IMR-90 (cell line): ENCODE measurements around the gene RLN3. TPM values are rescaled to one million over a fixed set of nuclear protein-coding genes. Genes with fewer than 3 reads are reported as not detected.

Experiments
- ATAC-seq: fragments of 200-7000 bp; cut with Tn5 transposase; 2 replicates; pipeline ENCODE4 v1.9.1; 2020; ENCODE audit warnings: low read depth, mild to moderate bottlenecking, moderate library complexity
- Bru-seq: library from RNA; stranded (reverse); fragments of 400-500 nt; gene quantifications from one replicate; lab custom pipeline; 2021; lab: Mats Ljungman, UMichigan
- BruChase-seq, 2 experiments: library from RNA; stranded (reverse); fragments of 400-500 nt; gene quantifications; one replicate each; lab custom pipeline; 2021; lab: Mats Ljungman, UMichigan
- BruUV-seq: library from RNA; stranded (reverse); fragments of 400-500 nt; replicated peaks from 2 replicates; lab custom pipeline; 2021; lab: Mats Ljungman, UMichigan
- CTCF ChIA-PET: fragments of 300-600 bp; formaldehyde crosslinking; extraction: SDS; loops from one replicate; lab custom pipeline; 2021; ENCODE audit warnings: antibody characterized with exemption; lab: Yijun Ruan, JAX
- POLR2A ChIA-PET: fragments of 300-600 bp; sonication (Branson Sonifier 250); formaldehyde crosslinking; loops from one replicate; lab custom pipeline; 2022; ENCODE audit warnings: antibody characterized with exemption; ENCODE audit not compliant: unreplicated experiment; lab: Charles Lee
- DNase-seq: peaks from one replicate; pipeline ENCODE4 v3.0.0; 2013
- H2AFZ ChIP-seq: replicated peaks from 2 replicates; pipeline ENCODE3; 2013; ENCODE audit warnings: low read length, mild to moderate bottlenecking; ENCODE audit not compliant: poor library complexity
- H2AK5ac ChIP-seq: 2 replicates; pipeline ENCODE4 v1.6.1; 2013; ENCODE audit warnings: low read depth, low read length, inconsistent platforms
- H2AK9ac ChIP-seq: replicated peaks from 2 replicates; pipeline ENCODE3; 2013; ENCODE audit warnings: mild to moderate bottlenecking, low read depth, low read length, moderate library complexity; ENCODE audit not compliant: poor library complexity
- H2BK120ac ChIP-seq: 2 replicates; pipeline ENCODE4 v1.6.1; 2013; ENCODE audit warnings: low read depth, low read length, inconsistent platforms
- H2BK15ac ChIP-seq: 3 replicates; pipeline ENCODE4 v1.6.1; 2013; ENCODE audit warnings: low read depth, low read length, inconsistent platforms
- H2BK20ac ChIP-seq: 2 replicates; pipeline ENCODE4 v1.6.1; 2013; ENCODE audit warnings: low read depth, mild to moderate bottlenecking, inconsistent platforms, low read length, moderate library complexity
- H2BK5ac ChIP-seq: 2 replicates; pipeline ENCODE4 v1.6.1; 2013; ENCODE audit warnings: mild to moderate bottlenecking, low read depth, low read length, inconsistent platforms; ENCODE audit not compliant: poor library complexity, severe bottlenecking
- H3K14ac ChIP-seq: replicated peaks from 2 replicates; pipeline ENCODE4 v1.6.1; 2013; ENCODE audit warnings: low read depth, low read length, inconsistent platforms
- H3K18ac ChIP-seq: 2 replicates; pipeline ENCODE4 v1.6.1; 2013; ENCODE audit warnings: low read depth, low read length, control low read depth
- H3K23ac ChIP-seq: 2 replicates; pipeline ENCODE4 v1.6.1; 2013; ENCODE audit warnings: low read depth, low read length, inconsistent platforms
- H3K27ac ChIP-seq: 2 replicates; pipeline ENCODE4 v1.5.1; 2013; ENCODE audit warnings: mild to moderate bottlenecking, control low read depth, low read length; ENCODE audit not compliant: insufficient read depth
- H3K27me3 ChIP-seq: 2 replicates; pipeline ENCODE4 v1.6.1; 2013; ENCODE audit warnings: low read length; ENCODE audit not compliant: control insufficient read depth, insufficient read depth
- H3K36me3 ChIP-seq: 2 replicates; pipeline ENCODE4 v1.6.1; 2013; ENCODE audit warnings: low read length, mixed read lengths; ENCODE audit not compliant: control insufficient read depth, insufficient read depth
- H3K4ac ChIP-seq: 2 replicates; pipeline ENCODE4 v1.6.1; 2013; ENCODE audit warnings: low read depth, low read length, inconsistent platforms
- H3K4me1 ChIP-seq: 2 replicates; pipeline ENCODE4 v1.6.1; 2013; ENCODE audit warnings: low read length, mixed read lengths; ENCODE audit not compliant: control insufficient read depth, insufficient read depth
- H3K4me2 ChIP-seq: 2 replicates; pipeline ENCODE4 v1.6.1; 2013; ENCODE audit warnings: low read depth, mild to moderate bottlenecking, control low read depth, low read length, moderate library complexity
- H3K4me3 ChIP-seq: 2 replicates; pipeline ENCODE4 v1.5.1; 2013; ENCODE audit warnings: low read depth, mild to moderate bottlenecking, control low read depth, low read length, moderate library complexity; ENCODE audit not compliant: insufficient read depth
- H3K56ac ChIP-seq: 2 replicates; pipeline ENCODE4 v1.6.1; 2013; ENCODE audit warnings: low read length, inconsistent platforms; ENCODE audit not compliant: insufficient read depth; ENCODE audit errors: extremely low read depth
- H3K79me1 ChIP-seq, 2 experiments: 2 replicates each; pipeline ENCODE4 v1.6.1; 2013; ENCODE audit warnings: low read length in 2 of 2, inconsistent platforms in 1 of 2, low read depth in 1 of 2
- H3K9ac ChIP-seq: 2 replicates; pipeline ENCODE4 v1.6.1; 2013; ENCODE audit warnings: low read depth, low read length, control low read depth
- H3K9me1 ChIP-seq: 2 replicates; pipeline ENCODE4 v1.6.1; 2013; ENCODE audit warnings: low read length, inconsistent platforms; ENCODE audit not compliant: insufficient read depth
- H3K9me3 ChIP-seq: 2 replicates; pipeline ENCODE4 v1.6.1; 2013; ENCODE audit warnings: low read length; ENCODE audit not compliant: control insufficient read depth, insufficient read depth
- H4K20me1 ChIP-seq: 2 replicates; pipeline ENCODE4 v1.6.1; 2013; ENCODE audit warnings: low read length, inconsistent platforms; ENCODE audit not compliant: insufficient read depth
- H4K5ac ChIP-seq: 2 replicates; pipeline ENCODE4 v1.6.1; 2013; ENCODE audit warnings: mild to moderate bottlenecking, low read depth, low read length, control low read depth
- H4K8ac ChIP-seq, 2 experiments: 2 replicates each; pipeline ENCODE4 v1.6.1; 2013; ENCODE audit warnings: low read depth in 2 of 2, low read length in 2 of 2, control low read depth in 1 of 2, inconsistent platforms in 1 of 2
- H4K91ac ChIP-seq: 2 replicates; pipeline ENCODE4 v1.6.1; 2013; ENCODE audit warnings: low read depth, low read length, inconsistent platforms; ENCODE audit not compliant: insufficient read depth
- BHLHE40 ChIP-seq: fragments of 150-350 bp; IDR thresholded peaks from 2 replicates; pipeline ENCODE4 v1.6.1; 2016; ENCODE audit warnings: mild to moderate bottlenecking, low read depth, low read length
- MAZ ChIP-seq: IDR thresholded peaks from 2 replicates; pipeline ENCODE4 v1.6.1; 2012; ENCODE audit warnings: low read depth, mild to moderate bottlenecking, low read length, improper control_type of control experiment, moderate library complexity, borderline replicate concordance
- MXI1 ChIP-seq: IDR thresholded peaks from 2 replicates; pipeline ENCODE4 v1.6.1; 2012; ENCODE audit warnings: low read depth, mild to moderate bottlenecking, low read length, moderate library complexity, borderline replicate concordance
- NFE2L2 ChIP-seq: fragments of 150-350 bp; IDR thresholded peaks from 2 replicates; pipeline ENCODE4 v1.6.1; 2016; ENCODE audit warnings: low read depth, mild to moderate bottlenecking, low read length
- RAD21 ChIP-seq: IDR thresholded peaks from 2 replicates; pipeline ENCODE4 v1.6.1; 2012; ENCODE audit warnings: low read length, improper control_type of control experiment
- WGBS, 2 experiments: methylation state at CpG; one replicate each; pipeline versions ENCODE4 v1.1.5 to v1.1.7; 2013; ENCODE audit warnings: missing lambda C conversion rate in 2 of 2; ENCODE audit not compliant: insufficient read length in 1 of 2; ENCODE audit errors: extremely low coverage in 2 of 2; 5-methylcytosine and 5-hydroxymethylcytosine counted together
- dilution Hi-C: fragments of 300-500 bp; cut with HindIII; formaldehyde crosslinking; loops from one replicate; pipeline ENCODE4 v1.14.3; 2018; ENCODE audit warnings: low sequenced_read_pairs; ENCODE audit not compliant: unreplicated experiment
- in situ Hi-C: fragments of 300-500 bp; cut with MboI; formaldehyde crosslinking; loops from 3 replicates; pipeline ENCODE4 v1.14.3; 2019; ENCODE audit warnings: low sequenced_read_pairs, inconsistent platforms, mixed read lengths
- intact Hi-C: fragments of 100-400 bp; cut with micrococcal nuclease; formaldehyde crosslinking; loops from 2 replicates; pipeline ENCODE4 v1.10.0; 2022
- long read RNA-seq: library from polyadenylated mRNA; unstranded; transcript quantifications from one replicate; pipeline ENCODE4 v2.0.0, GENCODE V29; 2021; ENCODE audit not compliant: unreplicated experiment
- polyA plus RNA-seq, 3 experiments: library from polyadenylated mRNA; depleted of rRNA; stranded (reverse); fragments of >200 nt; gene quantifications; 2 replicates each; pipeline ENCODE4 v1.2.3, GENCODE V29; 2012; ENCODE audit warnings: low replicate concordance in 1 of 3
- total RNA-seq: library from RNA; depleted of rRNA; stranded (reverse); fragments of >200 nt; gene quantifications from 2 replicates; pipeline ENCODE4 v1.2.3, GENCODE V29; 2012; rRNA removed
- TF ChIP-seq, protein P1 (sequence below): fragments of 150-350 bp; IDR thresholded peaks from 2 replicates; pipeline ENCODE4 v1.6.1; 2016; ENCODE audit warnings: low read depth, mild to moderate bottlenecking, low read length, moderate library complexity, borderline replicate concordance

RLN3 gene, protein sequence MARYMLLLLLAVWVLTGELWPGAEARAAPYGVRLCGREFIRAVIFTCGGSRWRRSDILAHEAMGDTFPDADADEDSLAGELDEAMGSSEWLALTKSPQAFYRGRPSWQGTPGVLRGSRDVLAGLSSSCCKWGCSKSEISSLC
- total RNA-seq (not detected in 2 replicates), polyA plus RNA-seq (2012; rRNA removed) (not detected in 2 replicates), Bru-seq, nascent RNA (not detected), BruChase-seq, experiment 1, labeled RNA remaining after a 6-hour chase (not detected), BruChase-seq, experiment 2, labeled RNA remaining after a 2-hour chase (not detected)
- polyA plus RNA-seq (2012; cell fraction: cytosol; rRNA removed), result not detected in 2 replicates
- polyA plus RNA-seq (2012; cell fraction: nucleus; rRNA removed; ENCODE audit: low replicate concordance), result not detected in 2 replicates
- long read RNA-seq, result 0 reads

DNA sequence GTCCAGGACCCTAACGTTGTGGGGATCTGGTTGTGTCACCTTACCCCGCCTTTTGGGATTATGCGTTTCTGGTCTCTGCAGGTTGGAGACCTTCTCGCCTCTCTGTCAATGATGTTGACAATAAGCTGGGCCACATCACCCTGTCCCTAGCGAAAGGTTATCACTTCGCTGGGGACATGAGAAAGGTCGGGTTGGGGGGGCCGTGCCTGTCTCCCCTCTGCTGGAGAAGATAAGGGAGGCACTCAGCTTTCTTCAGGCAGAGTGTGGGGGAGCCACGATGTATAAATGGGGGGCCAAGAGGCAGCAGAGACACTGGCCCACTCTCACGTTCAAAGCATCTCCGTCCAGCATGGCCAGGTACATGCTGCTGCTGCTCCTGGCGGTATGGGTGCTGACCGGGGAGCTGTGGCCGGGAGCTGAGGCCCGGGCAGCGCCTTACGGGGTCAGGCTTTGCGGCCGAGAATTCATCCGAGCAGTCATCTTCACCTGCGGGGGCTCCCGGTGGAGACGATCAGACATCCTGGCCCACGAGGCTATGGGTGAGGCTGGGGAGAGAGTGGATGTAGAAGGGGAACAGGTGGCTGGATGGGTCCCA lies at the start of gene RLN3:
TSS of gene RLN3 (plus strand) at position 293 of the 595 bp plus-strand sequence. CDS start at position 350, 57 bp downstream.
- Histone ChIP-seq H3K36me3 (no peaks in the 10 kb centered on the region), H4K20me1 (no peaks in the 10 kb centered on the region), H2AFZ (peak within 1 kb of the TSS; percentile 35), H4K8ac (no peak within 1 kb of the TSS), H3K56ac (no peak within 1 kb of the TSS), H3K4me2 (no peak within 1 kb of the TSS), H3K23ac (no peak within 1 kb of the TSS), H2AK5ac (no peak within 1 kb of the TSS), H2BK120ac (no peak within 1 kb of the TSS), H2BK5ac (no peak within 1 kb of the TSS), H3K18ac (no peak within 1 kb of the TSS), H4K5ac (no peak within 1 kb of the TSS), H3K79me1 (no peaks in the 10 kb centered on the region), H3K4me3 (no peak within 1 kb of the TSS), H3K27ac (no peak within 1 kb of the TSS), H2BK20ac (no peak within 1 kb of the TSS), H3K4ac (no peak within 1 kb of the TSS), H3K4me1 (no peaks in the 10 kb centered on the region), H3K9me1 (no peaks in the 10 kb centered on the region), H3K9me3 (no peaks in the 10 kb centered on the region; the same call in 1 of the 2 replicates), H2BK15ac (no peak within 1 kb of the TSS), H2AK9ac (no peak within 1 kb of the TSS), H3K9ac (no peak within 1 kb of the TSS), H3K27me3 (peaks cover 30% of the 10 kb centered on the region), H3K14ac (no peak within 1 kb of the TSS), H4K91ac (no peak within 1 kb of the TSS)
- dilution Hi-C loops, result no loop called here
- in situ Hi-C loops, result no loop called here
- ChIA-PET POLR2A (no interaction called here), CTCF (no interaction called here)
- 31% methylated on average over 13 of the region's 24 CpGs; no CpG with 5 or more reads in 1 of the 2 experiments for WGBS, 2 experiments
- ATAC-seq, result no peak
- no peak for DNase-seq
- intact Hi-C loops, result no loop called here
- no TSS peak for BruUV-seq
- no peak for TF ChIP-seq BHLHE40
- TF ChIP-seq, protein P1, sequence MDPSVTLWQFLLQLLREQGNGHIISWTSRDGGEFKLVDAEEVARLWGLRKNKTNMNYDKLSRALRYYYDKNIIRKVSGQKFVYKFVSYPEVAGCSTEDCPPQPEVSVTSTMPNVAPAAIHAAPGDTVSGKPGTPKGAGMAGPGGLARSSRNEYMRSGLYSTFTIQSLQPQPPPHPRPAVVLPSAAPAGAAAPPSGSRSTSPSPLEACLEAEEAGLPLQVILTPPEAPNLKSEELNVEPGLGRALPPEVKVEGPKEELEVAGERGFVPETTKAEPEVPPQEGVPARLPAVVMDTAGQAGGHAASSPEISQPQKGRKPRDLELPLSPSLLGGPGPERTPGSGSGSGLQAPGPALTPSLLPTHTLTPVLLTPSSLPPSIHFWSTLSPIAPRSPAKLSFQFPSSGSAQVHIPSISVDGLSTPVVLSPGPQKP, result no peak
- TF ChIP-seq MXI1, result no peak
- no peak for TF ChIP-seq NFE2L2
- no peak for TF ChIP-seq RAD21
- no peak for TF ChIP-seq MAZ
